IPS-NIHi11 (cell line): ENCODE measurements around the gene EYS.

ENCODE experiments used
- DNase-seq: peaks from one replicate; pipeline ENCODE4 v3.0.0; 2012; ENCODE audit warnings: mixed read lengths, low spot score

EYS gene

DNA sequence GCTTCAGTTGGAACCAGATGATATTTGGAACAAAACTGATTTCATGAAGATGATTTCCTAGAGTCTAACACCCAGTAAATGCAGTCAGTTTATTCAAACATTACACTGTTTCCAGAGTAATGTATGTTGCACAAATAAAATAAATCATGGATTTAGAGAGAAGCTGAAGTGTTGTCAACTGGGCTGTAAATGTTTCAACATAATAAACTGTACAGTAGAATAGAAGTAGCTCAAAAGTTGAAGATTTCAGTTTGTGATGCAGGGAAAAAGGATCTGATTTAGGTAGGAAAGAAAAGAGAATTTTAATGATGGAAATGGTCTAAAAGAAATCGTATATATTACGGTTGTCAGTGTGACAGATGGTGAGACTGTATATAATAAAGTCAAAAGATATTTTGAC, 985.2 kb downstream of the EYS start:
- DNase-seq, result no peak

DNA sequence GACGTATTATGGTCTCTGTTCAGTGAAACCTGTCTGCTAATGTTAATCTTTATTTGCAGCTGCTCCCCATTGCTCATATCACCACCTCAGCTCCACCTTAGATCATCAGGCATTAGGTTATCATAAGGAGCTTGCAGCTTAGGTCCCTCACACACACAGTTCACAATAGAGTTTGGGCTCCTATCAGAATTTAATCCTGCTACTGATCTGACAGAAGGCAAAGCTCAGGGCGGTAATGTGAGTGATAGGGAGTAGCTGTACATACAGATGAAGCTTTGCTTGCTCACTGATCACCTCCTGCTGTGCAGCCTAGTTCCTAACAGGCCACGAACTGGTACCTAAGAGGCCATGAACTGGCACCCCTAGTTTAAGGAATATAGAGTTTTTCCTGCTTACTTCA, 989.7 kb downstream of the EYS start:
- DNase-seq, result no peak

DNA sequence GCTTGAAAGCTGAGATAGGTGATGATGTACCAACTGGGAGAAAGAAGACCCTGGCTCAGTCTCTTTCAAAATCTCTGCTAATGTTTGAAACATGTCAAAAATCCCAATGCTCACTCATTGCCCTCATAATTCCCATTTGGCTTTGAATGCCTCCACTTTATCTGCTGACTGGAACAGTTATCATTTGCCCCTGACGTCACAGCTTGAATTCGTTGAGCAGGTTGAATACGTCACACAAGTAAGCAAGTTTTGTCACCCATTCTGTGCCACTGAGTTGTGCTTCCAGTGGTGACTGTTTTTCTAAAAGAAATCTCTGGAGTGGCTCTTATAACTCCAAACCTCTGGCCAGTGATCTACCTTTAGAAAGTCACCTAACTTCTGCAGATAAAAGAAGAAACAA, 991.4 kb downstream of the EYS start:
- no peak for DNase-seq

DNA sequence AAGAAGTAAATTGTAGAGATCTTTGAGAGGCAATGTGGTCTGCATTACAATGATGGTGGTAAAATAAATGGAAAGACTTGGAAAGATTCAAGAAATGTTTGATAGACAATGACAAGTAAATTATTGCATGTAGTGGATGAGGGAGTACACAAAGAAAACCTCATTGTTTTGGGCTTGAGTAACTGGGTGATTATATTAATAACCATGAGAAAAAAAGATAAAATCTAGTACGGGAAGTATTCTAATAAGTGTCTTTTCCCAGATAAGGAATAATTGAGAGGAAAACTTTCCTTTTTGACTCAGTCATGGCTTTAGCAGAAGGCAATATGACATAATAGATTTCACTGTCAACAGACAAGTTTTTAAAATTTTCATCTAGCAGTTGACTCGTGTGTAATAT, 993.0 kb downstream of the EYS start:
- DNase-seq, result no peak

DNA sequence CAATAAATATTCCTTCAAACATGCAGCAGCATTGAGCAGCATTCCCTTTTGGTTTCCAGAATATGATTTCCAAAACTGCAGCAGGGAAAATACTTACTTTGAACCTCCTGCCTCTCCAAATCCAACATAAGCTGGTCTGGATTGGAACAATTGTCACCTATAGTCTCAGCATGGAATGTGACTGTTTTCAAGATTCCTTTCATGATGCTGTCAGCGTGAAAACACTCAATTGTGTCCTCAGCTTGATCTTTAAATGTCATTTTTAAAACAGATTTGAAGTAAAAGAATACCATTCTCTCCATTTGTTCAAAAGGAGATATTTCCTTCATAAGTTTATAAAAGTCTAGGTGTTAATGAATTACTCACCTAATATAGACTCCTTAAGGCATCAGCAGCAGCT, 993.9 kb downstream of the EYS start:
- no peak for DNase-seq

DNA sequence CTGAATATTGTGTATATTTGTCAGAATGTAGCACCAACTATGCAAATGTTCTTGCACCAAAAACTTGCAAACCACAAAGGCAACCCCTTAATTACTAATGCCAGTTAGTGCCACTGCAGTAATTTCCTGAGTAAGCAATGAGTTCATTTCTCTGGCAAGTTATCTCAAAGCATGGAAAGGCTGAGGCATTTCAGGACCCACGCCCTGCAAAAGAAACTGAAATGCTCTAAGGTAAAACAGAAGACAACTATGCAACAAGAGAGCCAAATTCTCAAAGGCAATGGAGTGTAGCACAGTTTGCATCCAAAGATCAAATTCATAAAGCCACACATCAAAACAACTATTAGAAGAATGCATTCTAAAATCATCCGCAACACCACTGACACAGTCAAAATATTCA, 994.4 kb downstream of the EYS start:
- DNase-seq, result no peak

DNA sequence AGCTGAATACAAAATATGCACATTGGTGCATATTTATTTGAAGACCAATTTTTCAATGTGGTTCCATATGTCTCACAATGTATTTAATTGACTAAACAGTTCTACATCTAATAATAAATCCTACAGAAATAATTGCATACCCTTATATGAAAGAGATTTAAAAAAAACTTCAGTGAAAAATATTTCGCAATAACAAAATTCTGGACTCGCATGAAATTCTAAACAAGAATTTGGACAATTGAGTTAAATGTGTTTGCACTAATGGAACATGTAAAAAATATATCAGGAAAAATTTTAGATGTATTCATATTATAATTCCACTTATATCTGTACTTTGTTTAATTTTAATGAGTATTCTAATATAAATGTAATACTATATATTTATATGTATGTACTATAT, 1003.1 kb downstream of the EYS start:
- no peak for DNase-seq

DNA sequence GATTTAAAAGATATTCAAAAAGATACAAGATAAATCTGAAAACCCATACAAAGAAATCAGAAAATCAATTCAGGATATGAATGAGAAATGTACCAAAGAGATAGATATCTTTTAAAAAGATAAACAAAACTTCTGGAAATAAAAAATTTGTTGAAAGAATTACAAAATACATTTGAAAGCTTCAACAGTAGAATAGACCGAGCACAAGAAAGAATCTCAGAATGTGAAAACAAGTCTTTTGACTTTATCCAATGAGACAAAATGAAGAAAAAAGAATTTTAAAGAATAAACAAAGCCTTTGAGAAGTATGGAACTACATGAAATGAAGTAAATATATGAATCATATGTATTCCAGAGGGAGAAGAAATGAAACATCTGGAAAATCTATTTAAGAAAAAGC, 1011.0 kb downstream of the EYS start:
- no peak for DNase-seq

DNA sequence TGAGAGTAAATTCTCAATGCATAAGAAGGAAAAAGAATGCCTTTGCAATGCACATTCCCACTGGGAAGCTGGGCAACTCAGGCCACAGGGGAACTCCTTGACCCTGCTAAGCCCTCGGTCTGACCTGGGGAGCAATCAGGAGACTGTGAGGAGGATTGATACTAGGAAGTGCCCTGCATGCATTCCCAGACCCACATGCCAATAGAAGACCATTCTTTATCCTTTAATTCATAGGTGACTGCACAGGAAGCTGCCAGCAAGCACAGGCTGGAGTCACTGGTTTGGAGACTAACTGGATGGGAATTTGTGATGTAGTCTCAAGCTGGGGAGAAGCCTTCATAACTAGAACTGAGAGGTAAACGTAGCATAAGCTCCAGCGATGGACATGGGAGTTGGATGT, 1012.7 kb downstream of the EYS start:
- DNase-seq, result peak; percentile 8

DNA sequence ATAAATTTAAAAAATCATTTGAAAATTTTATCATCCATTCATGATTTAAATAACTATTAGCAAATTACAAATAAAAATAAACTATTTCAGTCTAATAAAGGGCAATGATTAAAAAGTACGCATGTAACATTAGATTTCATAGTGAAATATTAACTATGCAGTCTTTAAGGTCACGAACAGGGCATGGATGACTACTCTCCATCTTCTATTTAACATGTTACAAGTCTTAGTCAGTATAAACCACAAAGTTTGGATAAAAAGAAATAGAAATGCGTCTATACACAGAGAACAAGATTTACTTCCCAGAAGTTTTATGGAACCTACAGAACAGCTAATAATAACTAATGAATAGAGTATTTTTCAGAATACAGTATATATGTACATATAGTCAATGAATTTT, 1016.0 kb downstream of the EYS start:
- DNase-seq, result no peak

DNA sequence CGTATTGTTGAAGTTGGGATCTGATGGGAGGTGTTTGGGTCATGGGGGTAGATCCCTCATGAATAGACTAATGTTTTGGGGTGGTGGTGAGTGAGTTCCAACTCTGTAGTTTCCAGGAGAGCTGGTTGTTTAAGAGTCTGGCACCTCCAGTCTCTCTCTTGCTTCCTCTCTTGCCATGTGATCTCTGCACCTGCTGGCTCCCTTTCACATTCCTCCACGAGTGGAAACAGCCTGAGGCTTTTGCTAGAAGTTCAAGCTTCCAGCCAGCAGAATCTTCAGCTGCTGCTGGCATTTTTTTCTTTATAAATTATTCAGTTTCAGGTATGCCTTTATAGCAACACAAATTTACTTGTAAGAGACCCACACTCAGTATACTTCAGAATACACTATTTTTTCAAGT, 1021.6 kb downstream of the EYS start:
- DNase-seq, result no peak

DNA sequence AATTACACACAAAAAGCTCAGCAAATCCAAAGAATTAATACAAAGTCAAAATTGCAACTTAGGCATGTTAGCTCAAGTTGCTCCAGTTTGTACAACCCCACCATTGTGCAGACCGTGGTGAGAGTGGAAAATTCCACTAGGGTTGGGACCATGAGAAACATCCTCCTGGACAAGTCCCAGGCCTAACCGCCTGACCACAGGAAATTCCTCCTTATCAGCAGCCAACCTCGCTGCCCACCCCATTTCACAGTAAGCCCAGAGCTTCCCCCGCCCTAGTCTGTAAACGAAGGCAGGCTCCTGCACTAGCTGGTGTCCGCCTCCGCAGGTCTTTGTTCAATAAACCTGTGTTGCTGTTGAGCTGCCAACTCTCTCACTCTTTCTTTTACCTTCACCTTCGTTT, 1023.3 kb downstream of the EYS start:
- peak; percentile 55 for DNase-seq

DNA sequence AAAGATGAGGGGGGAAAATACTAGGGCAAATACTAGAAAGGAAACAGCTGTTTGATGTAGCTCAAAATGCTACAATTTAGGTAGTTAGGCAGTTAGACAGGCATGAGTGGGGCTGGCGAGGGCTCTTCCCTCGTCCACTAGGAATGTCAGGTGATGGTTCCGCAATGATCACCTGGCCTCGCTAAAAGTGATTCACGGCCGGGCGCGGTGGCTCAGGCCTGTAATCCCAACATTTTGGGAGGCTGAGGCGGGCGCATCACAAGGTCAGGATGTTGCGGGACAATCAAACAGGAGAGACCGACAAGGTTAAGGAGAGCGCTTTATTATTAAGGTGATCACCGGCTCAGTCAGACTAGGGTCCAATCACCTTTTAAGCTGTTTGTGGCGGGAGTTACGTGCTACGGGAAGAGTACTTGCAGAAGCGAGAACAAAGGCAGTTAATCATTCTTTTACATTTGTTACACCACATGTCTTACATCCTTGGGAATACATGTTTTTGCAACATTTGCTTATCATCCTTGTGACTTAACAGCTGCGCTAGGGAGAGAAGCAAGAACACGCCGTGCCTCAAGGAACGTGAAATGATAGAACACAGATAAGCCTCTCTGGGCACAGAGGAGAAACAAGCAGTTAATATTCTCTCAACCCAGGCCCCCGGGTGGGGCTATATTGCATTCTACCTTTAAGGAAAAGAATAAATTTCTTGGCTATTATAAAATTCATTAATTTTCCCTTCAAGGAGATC, 1025.4 kb downstream of the EYS start:
- DNase-seq, result no peak

DNA sequence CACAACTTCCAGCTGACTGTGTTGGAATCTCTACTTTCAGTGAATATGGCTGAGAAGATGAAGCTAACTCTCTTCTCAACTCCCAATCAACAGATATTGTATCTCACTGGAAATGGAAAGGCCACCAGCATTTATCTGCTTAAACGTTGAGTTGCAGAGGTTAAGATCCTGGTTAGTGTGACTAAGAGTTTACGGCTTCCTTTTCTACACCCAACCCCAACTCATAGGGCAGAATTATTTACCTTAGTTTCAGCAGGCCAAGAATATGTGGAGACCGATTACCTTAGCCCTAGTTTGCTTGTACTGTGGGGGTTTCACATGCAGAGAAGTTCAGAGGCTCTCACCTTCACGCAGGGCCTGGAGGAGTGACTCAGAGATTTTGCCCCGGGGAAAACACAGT, 1026.6 kb downstream of the EYS start:
- no peak for DNase-seq

DNA sequence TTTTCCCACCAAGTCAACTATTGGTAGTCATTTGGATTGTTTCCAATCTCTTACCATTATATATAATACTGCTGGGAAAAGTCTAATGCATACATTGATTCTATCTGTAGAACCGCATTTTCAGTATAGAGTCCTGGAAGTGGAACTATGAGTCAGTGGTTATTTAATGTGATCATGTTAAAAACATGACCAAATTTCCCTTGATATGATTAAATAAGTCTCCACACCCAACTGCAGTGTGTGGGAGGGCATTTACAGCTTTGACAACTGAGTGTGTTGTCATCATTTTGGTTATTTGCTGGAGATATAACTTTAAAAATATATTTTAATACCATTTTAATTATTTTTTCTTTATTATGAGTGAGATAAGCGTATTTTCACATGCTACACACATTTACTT, 1027.6 kb downstream of the EYS start:
- DNase-seq, result no peak

DNA sequence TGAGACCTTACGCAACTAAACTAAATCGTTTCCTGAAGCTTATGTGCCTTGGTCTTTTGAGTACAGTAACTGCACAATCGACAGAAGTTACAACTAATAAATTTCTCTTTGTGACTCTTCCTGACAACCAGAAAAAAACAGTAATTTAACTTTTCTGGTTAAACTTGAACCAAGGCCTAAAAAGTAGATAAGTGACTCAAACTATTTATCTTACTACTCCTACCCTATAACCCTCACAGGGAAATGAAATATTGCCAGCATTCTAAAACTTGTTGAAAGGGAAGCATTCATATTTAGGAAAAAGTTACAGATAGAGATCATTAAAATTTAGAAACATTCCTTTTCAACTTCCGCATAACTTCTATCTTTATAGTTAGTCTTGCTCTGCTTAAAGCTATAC, 1034.4 kb downstream of the EYS start:
- no peak for DNase-seq

DNA sequence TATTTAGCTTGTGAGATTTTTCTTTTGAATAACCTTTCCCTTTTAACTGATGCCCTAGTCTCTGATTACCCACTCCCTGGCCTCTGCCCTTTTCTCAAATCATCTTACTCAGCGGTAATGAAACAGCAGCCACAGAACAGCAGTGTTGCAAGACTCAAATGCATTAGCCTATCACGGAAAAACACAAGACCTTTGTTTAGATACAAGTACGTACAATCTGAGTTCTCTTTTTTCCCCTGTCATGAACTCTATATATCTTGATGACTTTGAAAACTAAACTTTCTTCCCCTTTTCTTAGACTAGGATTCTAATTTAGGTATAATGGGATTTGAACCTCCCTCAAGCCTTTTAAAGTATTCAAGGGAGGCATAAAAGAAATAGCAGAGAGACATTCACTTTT, 1034.9 kb downstream of the EYS start:
- DNase-seq, result no peak

DNA sequence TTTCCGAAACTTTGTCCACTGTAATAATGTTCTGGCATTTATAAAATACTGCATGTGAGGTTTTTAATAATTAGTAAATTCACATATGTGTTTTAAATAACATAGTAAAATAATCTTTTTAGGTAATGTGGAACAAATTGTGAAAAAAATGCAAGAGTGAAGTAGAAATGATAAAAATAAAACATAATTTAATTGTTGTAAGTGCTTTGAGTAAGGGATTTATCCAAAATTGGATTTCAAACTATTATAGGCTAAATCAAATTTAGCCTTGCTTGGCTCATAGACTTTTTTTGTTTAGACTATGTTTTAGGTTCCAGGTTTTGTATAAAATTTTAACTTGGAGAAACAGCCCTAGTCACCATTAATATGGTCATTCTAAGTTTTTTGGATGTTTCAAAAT, 1041.9 kb downstream of the EYS start:
- DNase-seq, result no peak

DNA sequence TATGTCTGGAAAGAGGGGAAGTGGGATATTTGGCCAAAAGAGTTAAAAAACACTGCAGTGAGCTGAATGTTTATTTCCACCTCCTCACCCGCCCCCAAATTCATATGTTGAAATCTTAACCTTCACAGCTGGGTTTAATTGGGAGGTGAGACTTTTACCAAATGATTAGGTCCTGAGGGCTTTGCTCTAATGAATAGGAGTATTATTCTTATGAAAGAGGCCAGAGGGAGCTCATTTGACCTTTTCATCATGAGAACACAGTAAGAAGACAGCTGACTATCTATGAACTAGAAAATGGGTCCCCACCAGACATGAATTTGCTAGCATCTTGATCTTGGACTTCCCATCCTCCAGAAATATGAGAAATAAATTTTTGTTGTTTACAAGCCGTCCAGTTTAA, 1042.5 kb downstream of the EYS start:
- DNase-seq, result no peak

DNA sequence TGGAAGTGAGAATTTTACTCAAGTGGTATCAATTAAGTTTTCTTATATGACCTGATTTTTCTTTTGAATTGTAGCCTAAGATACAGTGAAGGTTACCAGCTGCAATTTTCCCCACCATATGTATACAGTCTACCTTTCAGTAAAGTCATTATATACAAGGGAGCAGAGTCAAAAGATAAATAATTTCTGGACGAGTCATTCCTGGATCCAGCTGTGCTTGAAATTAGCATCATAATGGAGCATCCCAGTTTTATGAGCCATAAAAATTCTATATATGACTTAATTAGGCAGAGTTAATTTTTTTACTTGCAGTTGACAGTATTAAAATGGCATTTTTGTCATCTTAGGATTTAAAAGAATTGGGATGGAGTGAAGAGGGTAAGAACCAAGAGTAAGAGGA, 1063.0 kb downstream of the EYS start:
- DNase-seq, result no peak

DNA sequence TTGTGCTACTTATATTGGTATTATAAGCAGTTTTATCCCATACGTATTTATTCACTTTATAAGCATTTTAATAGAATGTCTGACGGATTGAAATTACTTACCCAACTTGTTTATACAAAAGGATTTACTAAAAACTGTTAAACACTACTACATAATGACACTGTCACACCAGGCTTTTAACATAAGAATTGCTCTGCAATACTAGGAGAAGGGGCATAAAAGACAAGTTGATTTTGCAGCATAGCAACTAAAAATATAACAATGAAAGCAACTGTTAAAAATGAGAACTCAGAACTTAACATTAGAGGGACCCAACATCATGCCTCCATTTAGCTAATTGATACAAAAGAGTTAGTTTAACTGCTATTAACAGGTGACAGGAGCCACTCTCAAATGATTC, 1076.1 kb downstream of the EYS start:
- DNase-seq, result no peak

DNA sequence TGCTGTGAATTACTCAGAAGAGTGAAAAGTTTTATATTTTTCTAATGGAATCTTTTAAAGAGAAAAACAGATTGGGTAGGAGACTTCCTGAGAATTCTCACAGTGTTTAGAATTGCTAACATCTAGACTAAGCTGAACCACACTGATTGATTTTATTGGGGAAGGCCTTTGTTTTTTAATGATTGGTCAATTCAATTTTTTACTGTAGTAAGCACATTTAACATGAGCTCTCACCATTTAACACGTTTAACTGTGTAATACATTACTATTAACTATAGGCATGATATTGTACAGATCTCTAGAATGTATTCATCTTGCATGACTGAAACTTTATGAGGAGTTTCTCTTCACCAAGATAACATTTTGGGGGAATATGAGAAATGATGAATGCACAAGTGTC, 1084.1 kb downstream of the EYS start:
- DNase-seq, result no peak

DNA sequence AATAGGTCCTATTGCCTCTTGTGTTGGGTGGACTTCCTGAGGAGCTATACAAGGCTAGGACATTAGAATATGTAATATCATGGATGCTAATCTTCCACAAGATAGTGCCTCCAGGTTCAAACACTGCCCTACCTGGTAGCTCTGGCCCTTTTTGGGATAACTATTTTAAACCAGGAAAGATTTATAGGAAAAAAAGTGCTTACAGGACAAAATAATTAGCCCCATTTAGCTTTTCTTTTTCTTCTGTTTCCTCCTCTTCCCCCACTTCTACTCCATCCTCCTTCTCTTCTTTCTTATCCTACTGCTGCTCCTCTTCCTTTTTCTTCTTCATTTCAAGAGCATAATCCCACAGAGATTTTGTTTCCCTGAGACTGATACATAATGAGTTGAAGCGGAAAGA, 1104.0 kb downstream of the EYS start:
- no peak for DNase-seq

DNA sequence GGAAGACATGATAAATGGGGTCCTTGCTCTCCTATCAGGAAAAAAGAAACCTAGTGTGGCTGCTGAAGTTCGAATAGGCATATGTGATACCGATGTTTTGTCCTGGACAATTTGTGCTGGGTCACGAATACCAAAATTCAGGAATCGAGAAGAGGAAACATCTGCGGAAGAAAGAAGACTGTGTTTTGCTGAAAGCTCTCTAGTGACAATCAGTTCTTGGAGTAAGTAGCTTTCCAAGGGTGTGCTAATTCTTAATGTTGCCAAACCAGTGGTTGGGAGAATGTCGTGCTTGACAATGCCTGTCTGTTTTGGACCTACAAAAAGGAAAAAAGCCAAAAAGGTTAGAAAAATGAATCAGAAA, 1115.4 kb downstream of the EYS start:
- DNase-seq, result no peak
